ENCODE results near the gene EFNB2. TPM values are rescaled to one million over a fixed set of nuclear protein-coding genes. Genes with fewer than 3 reads are reported as not detected.

The EFNB2 gene
- total RNA-seq, 2 experiments from 2014 or later, result 0.11 to 0.20 TPM

DNA sequence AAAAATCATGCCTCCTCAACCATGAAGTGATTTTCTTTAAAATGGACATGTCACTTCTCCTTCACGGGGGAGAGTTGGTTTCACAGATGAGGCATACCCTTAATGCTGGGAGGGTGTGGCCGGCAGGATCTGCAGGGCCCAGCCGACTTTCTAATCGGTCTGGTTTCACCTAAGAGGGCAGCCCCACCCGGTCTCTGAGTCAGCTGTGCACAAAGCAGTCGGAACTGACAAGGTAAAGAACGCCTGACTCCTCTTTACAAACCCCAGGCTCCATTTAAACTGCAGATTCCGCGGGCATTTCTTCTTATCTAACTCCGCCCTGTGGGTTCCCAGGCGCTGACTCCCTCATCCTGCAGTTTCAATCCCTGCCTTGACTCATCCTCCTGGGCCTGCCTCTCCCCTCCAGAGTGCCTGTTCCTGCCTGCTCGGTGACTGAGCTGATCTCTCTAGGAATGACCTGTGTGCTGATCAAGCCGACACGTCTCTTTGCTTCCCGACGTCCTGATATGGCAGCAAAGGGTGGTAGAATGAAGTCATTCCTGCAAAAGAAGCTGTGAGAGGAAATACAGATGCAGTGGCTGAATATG is 63.4 kb downstream of the EFNB2 start:
- ATAC-seq (no peak), DNase-seq (no peak)
- Mint-ChIP-seq H3K9me3 (no peaks in the 10 kb centered on the region), H3K36me3 (ENCODE audit: low read depth) (no peaks in the 10 kb centered on the region), H3K4me1 (ENCODE audit: low read depth) (no peaks in the 10 kb centered on the region), H3K27ac (no peak overlapping the region), H3K27me3 (peaks cover 3% of the 10 kb centered on the region), H3K4me3 (no peak overlapping the region)
- POLR2A ChIA-PET, result no interaction called here
- TF ChIP-seq, protein P1, sequence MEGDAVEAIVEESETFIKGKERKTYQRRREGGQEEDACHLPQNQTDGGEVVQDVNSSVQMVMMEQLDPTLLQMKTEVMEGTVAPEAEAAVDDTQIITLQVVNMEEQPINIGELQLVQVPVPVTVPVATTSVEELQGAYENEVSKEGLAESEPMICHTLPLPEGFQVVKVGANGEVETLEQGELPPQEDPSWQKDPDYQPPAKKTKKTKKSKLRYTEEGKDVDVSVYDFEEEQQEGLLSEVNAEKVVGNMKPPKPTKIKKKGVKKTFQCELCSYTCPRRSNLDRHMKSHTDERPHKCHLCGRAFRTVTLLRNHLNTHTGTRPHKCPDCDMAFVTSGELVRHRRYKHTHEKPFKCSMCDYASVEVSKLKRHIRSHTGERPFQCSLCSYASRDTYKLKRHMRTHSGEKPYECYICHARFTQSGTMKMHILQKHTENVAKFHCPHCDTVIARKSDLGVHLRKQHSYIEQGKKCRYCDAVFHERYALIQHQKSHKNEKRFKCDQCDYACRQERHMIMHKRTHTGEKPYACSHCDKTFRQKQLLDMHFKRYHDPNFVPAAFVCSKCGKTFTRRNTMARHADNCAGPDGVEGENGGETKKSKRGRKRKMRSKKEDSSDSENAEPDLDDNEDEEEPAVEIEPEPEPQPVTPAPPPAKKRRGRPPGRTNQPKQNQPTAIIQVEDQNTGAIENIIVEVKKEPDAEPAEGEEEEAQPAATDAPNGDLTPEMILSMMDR (IDR thresholded peaks at IDR 0.05), result no peak
- CTCF ChIA-PET, result no interaction called here
- intact Hi-C loops (cut with micrococcal nuclease), result no loop called here

DNA sequence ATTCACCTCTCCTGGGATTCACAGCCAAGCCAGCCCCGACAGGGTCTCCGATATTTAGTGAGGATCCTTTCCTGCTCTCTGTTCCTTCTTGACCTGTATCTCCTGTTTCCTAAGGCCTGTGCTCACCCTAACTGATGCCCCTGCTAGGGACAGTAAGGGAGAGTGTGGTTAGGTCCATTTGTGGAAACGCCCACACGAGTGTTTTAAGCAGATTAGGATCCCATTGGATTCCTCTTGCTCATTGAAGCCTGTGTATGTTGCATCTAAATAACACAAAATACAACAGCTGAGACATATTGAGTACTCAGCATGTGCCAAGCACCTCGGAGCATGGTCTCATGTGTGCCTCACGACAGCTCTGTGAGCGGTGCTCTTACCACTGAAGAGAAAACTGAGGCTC is 64.9 kb downstream of the EFNB2 start:
- Mint-ChIP-seq H3K27ac (no peak overlapping the region), H3K36me3 (ENCODE audit: low read depth) (no peaks in the 10 kb centered on the region), H3K4me1 (ENCODE audit: low read depth) (no peaks in the 10 kb centered on the region), H3K27me3 (peaks cover 3% of the 10 kb centered on the region), H3K9me3 (no peaks in the 10 kb centered on the region), H3K4me3 (no peak overlapping the region)
- DNase-seq (no peak), ATAC-seq (no peak)
- TF ChIP-seq, protein P1 (IDR thresholded peaks at IDR 0.05), result no peak
- ChIA-PET POLR2A (interaction anchor here (0.6 kb wide), 1 partner anchor 1420 kb away, joined by 3 read pairs; no protein-coding TSS in a partner anchor), CTCF (no interaction called here)
- intact Hi-C loops (cut with micrococcal nuclease), result no loop called here

DNA sequence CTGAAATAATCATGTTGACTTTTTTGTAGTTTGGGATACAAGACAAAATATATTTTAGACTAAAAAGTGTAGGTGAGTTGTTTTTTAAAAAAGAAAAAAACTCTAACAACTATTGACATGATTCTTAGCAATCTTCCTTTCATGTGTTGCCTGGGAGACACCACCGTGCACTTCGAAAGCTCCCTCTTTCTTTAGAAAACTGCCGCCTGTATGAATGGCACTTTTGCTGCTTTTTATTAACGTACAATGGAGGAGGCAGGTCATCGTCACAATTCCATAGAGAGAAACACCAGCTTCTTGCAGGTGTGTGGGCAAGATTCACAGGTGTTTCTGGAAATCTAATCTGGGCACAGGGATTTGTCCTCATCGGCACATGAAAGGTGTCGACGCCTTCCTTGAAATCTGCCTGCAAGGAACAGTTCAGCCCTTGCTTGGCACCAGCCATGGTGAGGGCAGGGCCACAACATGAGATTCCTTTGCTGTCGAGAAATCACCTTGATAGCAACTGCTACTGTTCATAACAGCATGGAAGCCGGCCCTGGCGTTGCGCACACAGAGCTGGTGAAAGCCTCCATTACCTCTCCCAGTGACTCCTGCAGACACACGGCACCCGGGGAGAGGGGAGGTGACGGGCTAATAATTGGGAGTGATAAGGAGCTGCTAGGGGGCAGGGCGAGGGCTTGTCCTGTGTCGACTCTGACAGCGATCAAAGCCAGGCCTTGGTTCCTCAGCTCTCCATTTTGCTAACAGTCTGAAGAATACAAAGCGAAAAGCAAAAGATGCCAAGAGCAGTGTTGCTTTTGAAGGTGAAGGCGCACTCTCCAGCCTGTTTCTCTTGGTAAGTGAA is 66.5 kb downstream of the EFNB2 start:
- no peak overlapping the region for H3K27ac Mint-ChIP-seq
- ChIA-PET POLR2A (no interaction called here), CTCF (no interaction called here)
- no peaks in the 10 kb centered on the region for H3K4me1 Mint-ChIP-seq (ENCODE audit: low read depth)
- ATAC-seq, result no peak
- H3K4me3 Mint-ChIP-seq, result no peak overlapping the region
- no peaks in the 10 kb centered on the region for H3K36me3 Mint-ChIP-seq (ENCODE audit: low read depth)
- intact Hi-C loops (cut with micrococcal nuclease), result no loop called here
- TF ChIP-seq, protein P1 (IDR thresholded peaks at IDR 0.05), result no peak
- H3K27me3 Mint-ChIP-seq, result peaks cover 3% of the 10 kb centered on the region
- DNase-seq, result no peak
- H3K9me3 Mint-ChIP-seq, result no peaks in the 10 kb centered on the region

DNA sequence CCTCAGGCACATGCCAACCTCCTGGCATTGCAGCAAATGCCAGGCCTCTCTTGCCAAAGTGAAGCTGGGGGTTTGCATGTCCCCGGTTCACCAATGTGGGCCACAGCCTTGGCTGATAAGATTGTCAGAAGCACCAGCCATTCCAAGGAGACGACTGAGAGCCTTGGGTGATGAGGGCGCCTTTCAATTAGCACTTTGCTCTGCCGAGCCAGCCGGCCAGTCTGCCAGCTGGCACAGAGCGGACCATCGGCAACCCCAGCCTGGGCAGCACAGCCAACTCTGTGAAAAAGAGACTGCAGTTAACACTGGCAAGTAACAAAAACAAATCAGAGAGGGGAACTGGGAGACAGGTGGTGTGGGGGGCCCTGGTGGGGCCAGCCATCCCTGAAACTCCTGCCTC is 67.3 kb downstream of the EFNB2 start:
- no peaks in the 10 kb centered on the region for H3K9me3 Mint-ChIP-seq
- intact Hi-C loops (cut with micrococcal nuclease), result no loop called here
- H3K27me3 Mint-ChIP-seq, result peaks cover 3% of the 10 kb centered on the region
- ChIA-PET CTCF (no interaction called here), POLR2A (no interaction called here)
- no peak overlapping the region for H3K27ac Mint-ChIP-seq
- H3K36me3 Mint-ChIP-seq (ENCODE audit: low read depth), result no peaks in the 10 kb centered on the region
- no peak overlapping the region for H3K4me3 Mint-ChIP-seq
- H3K4me1 Mint-ChIP-seq (ENCODE audit: low read depth), result no peaks in the 10 kb centered on the region
- TF ChIP-seq, protein P1 (IDR thresholded peaks at IDR 0.05), result no peak
- DNase-seq, result no peak
- ATAC-seq, result no peak

DNA sequence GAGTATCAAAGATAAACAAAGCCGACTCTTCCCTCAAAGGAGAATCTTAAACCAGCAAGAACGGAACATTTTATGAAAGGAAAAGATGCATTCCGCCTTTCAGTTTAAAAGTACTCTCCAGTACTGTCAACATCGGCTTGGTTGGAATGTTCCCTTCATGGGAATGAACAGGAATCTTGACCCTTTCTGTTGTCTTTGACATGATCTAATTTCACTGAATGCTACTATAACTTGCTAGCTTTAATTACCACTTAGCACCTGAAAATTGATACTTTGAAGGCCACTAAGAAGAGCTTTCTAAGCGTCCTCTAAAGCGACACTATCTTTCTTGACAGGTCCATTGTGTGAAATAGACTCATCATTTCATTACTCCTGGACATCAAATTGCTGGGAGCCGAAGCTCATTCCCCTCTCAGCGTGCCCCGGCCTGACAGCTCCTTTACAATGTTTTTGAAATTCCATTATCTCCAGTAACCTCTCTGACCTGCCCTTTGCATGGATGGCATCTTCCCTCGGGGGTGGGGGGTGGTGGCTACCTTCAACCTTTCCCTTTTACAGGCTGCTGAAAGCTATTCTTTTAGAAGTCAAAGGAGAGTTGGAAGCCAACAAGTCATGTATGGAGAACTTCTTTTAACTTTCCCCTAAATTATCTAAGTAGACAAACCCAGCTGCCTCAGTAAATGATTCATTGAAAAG is 67.9 kb downstream of the EFNB2 start:
- Mint-ChIP-seq H3K4me3 (no peak overlapping the region), H3K27me3 (peaks cover 3% of the 10 kb centered on the region), H3K36me3 (ENCODE audit: low read depth) (no peaks in the 10 kb centered on the region), H3K27ac (no peak overlapping the region), H3K9me3 (no peaks in the 10 kb centered on the region), H3K4me1 (ENCODE audit: low read depth) (no peaks in the 10 kb centered on the region)
- ChIA-PET POLR2A (no interaction called here), CTCF (no interaction called here)
- TF ChIP-seq, protein P1 (IDR thresholded peaks at IDR 0.05), result no peak
- no peak for ATAC-seq
- intact Hi-C loops (cut with micrococcal nuclease), result no loop called here
- no peak for DNase-seq

All from activated CD8-positive, alpha-beta T cell treated with anti-CD3 and anti-CD28 coated beads for 36 hours (primary cell).